Peyer's patch (tissue), 4 donors: Measurements from ENCODE around the gene MYL7.

ENCODE experiments used
- POLR2A ChIP-seq, 2 donors: fragments of 450-650 bp; IDR thresholded peaks; one replicate each; pipeline ENCODE4 v1.5.1; 2017; ENCODE audit warnings: antibody characterized with exemption in 2 of 2, mild to moderate bottlenecking in 2 of 2, moderate library complexity in 2 of 2
- TF ChIP-seq, protein P1 (sequence below), 6 experiments: fragments of 450-650 bp in 4 of 6; fragments of 200-600 bp in 2 of 6; sonication (generic) in 1 of 6; IDR thresholded peaks; one replicate each; pipeline ENCODE4 v1.5.1; 2017 to 2019; ENCODE audit warnings: antibody characterized with exemption in 6 of 6, mild to moderate bottlenecking in 3 of 6, moderate library complexity in 1 of 6

DNA sequence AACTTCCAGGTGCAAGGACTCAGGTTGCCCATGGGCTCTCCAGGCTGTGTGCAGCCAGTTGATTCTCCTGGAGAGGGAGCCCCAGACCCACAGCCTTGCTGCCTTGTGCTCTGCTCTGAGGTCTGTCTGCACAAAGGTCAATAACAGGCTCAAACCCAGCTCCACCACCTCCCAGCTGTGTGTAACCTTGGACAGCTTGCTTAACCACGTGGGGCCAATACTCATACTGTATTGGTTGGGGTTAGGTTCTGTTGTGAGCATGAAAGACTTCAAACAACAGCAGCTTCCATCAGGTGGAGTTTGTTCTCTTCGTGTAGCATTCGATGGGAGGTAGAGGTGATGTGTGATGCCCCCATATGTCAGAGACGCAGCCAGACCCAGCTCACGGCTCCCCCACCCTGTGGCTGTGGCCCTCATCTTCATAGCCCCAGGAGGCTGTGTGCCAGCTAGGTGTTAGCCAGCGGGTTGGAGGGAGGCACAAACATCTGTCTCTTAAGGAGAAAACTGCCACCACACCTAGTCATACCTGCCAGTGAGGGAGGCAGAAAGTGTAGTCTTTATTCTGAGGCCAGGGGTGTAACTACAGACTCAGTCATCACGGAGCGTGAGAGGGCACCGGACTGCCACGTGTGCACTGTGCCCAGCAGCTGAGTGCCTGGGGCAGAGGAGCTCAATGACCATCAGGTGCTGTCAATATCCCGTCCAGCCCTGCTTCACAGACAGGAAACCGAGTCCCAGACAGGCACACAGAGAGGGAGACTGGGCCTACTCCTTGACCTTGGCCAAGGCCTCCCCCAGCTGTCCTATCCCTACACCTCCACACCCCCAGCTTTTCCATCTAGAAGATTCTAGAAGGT lies 9.7 kb downstream of the MYL7 start:
- TF ChIP-seq, protein P1, sequence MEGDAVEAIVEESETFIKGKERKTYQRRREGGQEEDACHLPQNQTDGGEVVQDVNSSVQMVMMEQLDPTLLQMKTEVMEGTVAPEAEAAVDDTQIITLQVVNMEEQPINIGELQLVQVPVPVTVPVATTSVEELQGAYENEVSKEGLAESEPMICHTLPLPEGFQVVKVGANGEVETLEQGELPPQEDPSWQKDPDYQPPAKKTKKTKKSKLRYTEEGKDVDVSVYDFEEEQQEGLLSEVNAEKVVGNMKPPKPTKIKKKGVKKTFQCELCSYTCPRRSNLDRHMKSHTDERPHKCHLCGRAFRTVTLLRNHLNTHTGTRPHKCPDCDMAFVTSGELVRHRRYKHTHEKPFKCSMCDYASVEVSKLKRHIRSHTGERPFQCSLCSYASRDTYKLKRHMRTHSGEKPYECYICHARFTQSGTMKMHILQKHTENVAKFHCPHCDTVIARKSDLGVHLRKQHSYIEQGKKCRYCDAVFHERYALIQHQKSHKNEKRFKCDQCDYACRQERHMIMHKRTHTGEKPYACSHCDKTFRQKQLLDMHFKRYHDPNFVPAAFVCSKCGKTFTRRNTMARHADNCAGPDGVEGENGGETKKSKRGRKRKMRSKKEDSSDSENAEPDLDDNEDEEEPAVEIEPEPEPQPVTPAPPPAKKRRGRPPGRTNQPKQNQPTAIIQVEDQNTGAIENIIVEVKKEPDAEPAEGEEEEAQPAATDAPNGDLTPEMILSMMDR (IDR thresholded peaks at IDR 0.05) = peak in 2 of 6 experiments; percentile 19 to 22
- no peak for TF ChIP-seq POLR2A (IDR thresholded peaks at IDR 0.05)
